HepG2 (cell line): ENCODE measurements around the gene ARHGEF12. TPM values are rescaled to one million over a fixed set of nuclear protein-coding genes. Genes with fewer than 3 reads are reported as not detected.
A peak's percentile ranks its signal among the peaks of the same experiment; 100 is the strongest.

ENCODE experiments used
- ARHGAP35 ChIP-seq: sonication (generic); formaldehyde crosslinking; IDR thresholded peaks from 2 replicates; pipeline ENCODE4 v1.9.0; 2022; ENCODE audit warnings: mild to moderate bottlenecking, inconsistent platforms, moderate library complexity, missing genetic modification reagents, borderline replicate concordance
- ATF1 ChIP-seq: IDR thresholded peaks from 2 replicates; pipeline ENCODE4 v1.6.1; 2016; ENCODE audit warnings: mild to moderate bottlenecking, control low read depth
- ELF4 ChIP-seq: sonication (generic); formaldehyde crosslinking; IDR thresholded peaks from 2 replicates; pipeline ENCODE4 v1.5.0; 2020; ENCODE audit warnings: missing genetic modification reagents, mild to moderate bottlenecking, moderate library complexity, borderline replicate concordance
- GTF2F1 ChIP-seq: fragments of 150-350 bp; IDR thresholded peaks from 2 replicates; pipeline ENCODE4 v1.6.1; 2014; ENCODE audit warnings: low read length
- HNRNPL ChIP-seq: fragments of 200-400 bp; formaldehyde crosslinking; IDR thresholded peaks from 2 replicates; pipeline ENCODE4 v1.6.1; 2017; ENCODE audit warnings: mild to moderate bottlenecking, low read depth, low read length
- HOXA5 ChIP-seq: sonication (generic); formaldehyde crosslinking; IDR thresholded peaks from 2 replicates; pipeline ENCODE4 v1.4.0; 2020; ENCODE audit warnings: missing genetic modification reagents
- KDM1A ChIP-seq: IDR thresholded peaks from 2 replicates; pipeline ENCODE4 v1.6.1; 2016; ENCODE audit warnings: missing compliant biosample characterization
- KDM2A ChIP-seq: sonication (generic); formaldehyde crosslinking; IDR thresholded peaks from 2 replicates; pipeline ENCODE4 v1.4.0; 2020; ENCODE audit warnings: low read depth, missing genetic modification reagents, borderline replicate concordance
- KDM5A ChIP-seq: fragments of 200-600 bp; sonication (generic); IDR thresholded peaks from 2 replicates; pipeline ENCODE4 v1.7.0; 2018; ENCODE audit warnings: antibody characterized with exemption, mild to moderate bottlenecking, low read length, borderline replicate concordance
- KLF6 ChIP-seq: IDR thresholded peaks from 2 replicates; pipeline ENCODE4 v1.8.0; 2016; ENCODE audit warnings: missing biosample characterization, missing genetic modification reagents
- MTA1 ChIP-seq: sonication (generic); formaldehyde crosslinking; IDR thresholded peaks from 2 replicates; pipeline ENCODE4 v1.4.0; 2020; ENCODE audit warnings: missing genetic modification reagents, mild to moderate bottlenecking, borderline replicate concordance
- PHF5A ChIP-seq: IDR thresholded peaks from one replicate; pipeline ENCODE4 v1.6.1; 2018; ENCODE audit warnings: low read depth, missing genetic modification reagents; ENCODE audit not compliant: unreplicated experiment
- PHF8 ChIP-seq: sonication (generic); formaldehyde crosslinking; IDR thresholded peaks from 2 replicates; pipeline ENCODE4 v1.5.0; 2020; ENCODE audit warnings: missing genetic modification reagents
- SP1 ChIP-seq, 2 experiments: fragments of 450-650 bp in 1 of 2; sonication (generic) in 1 of 2; formaldehyde crosslinking in 1 of 2; IDR thresholded peaks; 2 replicates each; pipeline versions ENCODE4 v1.4.0 to v1.6.1; 2016 to 2020; ENCODE audit warnings: missing genetic modification reagents in 1 of 2
- TCF12 ChIP-seq, 2 experiments: fragments of 450-650 bp in 1 of 2; sonication (generic) in 1 of 2; formaldehyde crosslinking in 1 of 2; IDR thresholded peaks; 2 replicates each; pipeline versions ENCODE4 v1.6.1 to v1.8.0; 2017 to 2022; ENCODE audit warnings: antibody characterized with exemption in 1 of 2, mild to moderate bottlenecking in 1 of 2, missing genetic modification reagents in 1 of 2, moderate library complexity in 1 of 2
- TGIF2 ChIP-seq: IDR thresholded peaks from 2 replicates; pipeline ENCODE4 v1.6.1; 2016; ENCODE audit warnings: control low read depth, missing compliant biosample characterization
- TOPORS ChIP-seq: sonication (generic); formaldehyde crosslinking; IDR thresholded peaks from 2 replicates; pipeline ENCODE4 v1.8.0; 2023; ENCODE audit warnings: mild to moderate bottlenecking, missing genetic modification reagents
- TP53 ChIP-seq: sonication (generic); formaldehyde crosslinking; conservative IDR thresholded peaks from 2 replicates; pipeline ENCODE4 v1.4.0; 2020; ENCODE audit warnings: missing genetic modification reagents
- XRCC5 ChIP-seq: fragments of 200-400 bp; formaldehyde crosslinking; optimal IDR thresholded peaks from 2 replicates; pipeline ENCODE3; 2017; ENCODE audit warnings: mild to moderate bottlenecking, low read length
- ZFP36L2 ChIP-seq: sonication (generic); formaldehyde crosslinking; IDR thresholded peaks from 2 replicates; pipeline ENCODE4 v1.4.0; 2020; ENCODE audit warnings: missing genetic modification reagents
- ZFY ChIP-seq: sonication (generic); formaldehyde crosslinking; IDR thresholded peaks from 2 replicates; pipeline ENCODE4 v1.4.0; 2020; ENCODE audit warnings: missing genetic modification reagents
- ZNF253 ChIP-seq: sonication (generic); formaldehyde crosslinking; IDR thresholded peaks from 2 replicates; pipeline ENCODE4 v1.8.0; 2022; ENCODE audit warnings: mild to moderate bottlenecking, missing genetic modification reagents, borderline replicate concordance
- ZNF496 ChIP-seq: sonication (generic); formaldehyde crosslinking; IDR thresholded peaks from 2 replicates; pipeline ENCODE4 v1.8.1; 2023; ENCODE audit warnings: mild to moderate bottlenecking, moderate library complexity, missing genetic modification reagents; ENCODE audit not compliant: insufficient replicate concordance
- ZNF777 ChIP-seq: sonication (generic); formaldehyde crosslinking; IDR thresholded peaks from 2 replicates; pipeline ENCODE4 v1.4.0; 2020; ENCODE audit warnings: missing genetic modification reagents
- ZSCAN21 ChIP-seq: sonication (generic); formaldehyde crosslinking; IDR thresholded peaks from 2 replicates; pipeline ENCODE4 v1.8.0; 2022; ENCODE audit warnings: mild to moderate bottlenecking, missing genetic modification reagents, moderate library complexity, borderline replicate concordance
- polyA plus RNA-seq, 8 experiments: library from polyadenylated mRNA; depleted of rRNA in 3 of 8; stranded (reverse) in 7 of 8; unstranded in 1 of 8; fragments of >200 nt; fragmentation: Illumina TruSeq in 4 of 8; extraction: Trizol in 4 of 8; gene quantifications; 2 replicates each; pipeline versions ENCODE4 v1.2.1 to v1.2.3, GENCODE V29; 2011 to 2016; ENCODE audit warnings: low read depth in 4 of 8, missing spikeins in 1 of 8, mixed read lengths in 1 of 8; ENCODE audit not compliant: insufficient read depth in 1 of 8
- total RNA-seq, 5 experiments: library from RNA; depleted of rRNA; stranded (reverse); fragments of >200 nt; fragmentation: Illumina TruSeq; extraction: Trizol; gene quantifications; 2 replicates each; pipeline ENCODE4 v1.2.3, GENCODE V29; 2016; ENCODE audit warnings: low read depth in 1 of 5
- TF ChIP-seq, protein P1 (sequence below): fragments of 450-650 bp; IDR thresholded peaks from 2 replicates; pipeline ENCODE4 v1.6.1; 2016
- TF ChIP-seq, protein P2 (sequence below): sonication (generic); formaldehyde crosslinking; IDR thresholded peaks from 2 replicates; pipeline ENCODE4 v1.9.0; 2021; ENCODE audit warnings: missing genetic modification reagents, mild to moderate bottlenecking, borderline replicate concordance
- TF ChIP-seq, protein P3 (sequence below): sonication (generic); formaldehyde crosslinking; IDR thresholded peaks from 2 replicates; pipeline ENCODE4 v1.5.0; 2020; ENCODE audit warnings: mild to moderate bottlenecking, low read depth, missing genetic modification reagents, borderline replicate concordance

The ARHGEF12 gene
- total and polyA plus RNA-seq, 2 of the 13 experiments (the other 11 are each of a cell fraction or from before 2014, with no cell fraction given): 17.9 to 54.4 TPM

DNA sequence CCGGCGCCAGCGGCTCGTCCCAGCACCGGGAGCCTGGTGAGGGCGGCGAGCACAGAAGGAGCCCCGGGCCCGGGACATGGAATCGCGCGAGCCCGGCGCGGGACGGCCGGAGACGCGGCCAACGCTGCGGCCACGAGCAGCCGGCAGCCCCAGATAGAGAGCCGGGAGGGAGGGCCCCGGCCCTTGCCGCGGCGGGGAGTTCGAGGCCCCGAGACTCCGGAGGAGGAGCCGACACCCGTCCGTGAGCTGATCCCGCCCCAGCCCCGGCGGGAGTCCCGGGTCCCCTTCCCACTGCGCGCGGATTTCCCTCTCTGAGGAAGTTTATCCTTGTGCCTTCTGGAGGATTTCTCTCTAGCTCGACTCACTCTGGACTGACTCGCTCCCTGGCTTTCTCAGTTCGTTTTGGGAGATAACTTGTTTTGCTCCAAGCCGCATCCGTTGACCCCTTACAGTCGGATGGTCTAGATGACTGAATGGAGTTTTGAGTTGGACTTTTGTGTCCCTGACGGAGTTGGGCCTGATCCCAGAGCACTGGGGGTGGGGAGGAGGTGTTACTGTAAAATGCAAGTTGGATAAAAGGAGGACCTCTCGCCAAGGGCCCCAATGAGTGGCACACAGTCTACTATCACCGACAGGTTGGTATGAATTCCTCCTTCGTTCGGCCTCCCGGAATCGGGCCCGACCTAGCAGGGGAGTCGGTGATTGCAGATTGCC lies 585 bp downstream of the ARHGEF12 start (continued):
- TF ChIP-seq, protein P1, sequence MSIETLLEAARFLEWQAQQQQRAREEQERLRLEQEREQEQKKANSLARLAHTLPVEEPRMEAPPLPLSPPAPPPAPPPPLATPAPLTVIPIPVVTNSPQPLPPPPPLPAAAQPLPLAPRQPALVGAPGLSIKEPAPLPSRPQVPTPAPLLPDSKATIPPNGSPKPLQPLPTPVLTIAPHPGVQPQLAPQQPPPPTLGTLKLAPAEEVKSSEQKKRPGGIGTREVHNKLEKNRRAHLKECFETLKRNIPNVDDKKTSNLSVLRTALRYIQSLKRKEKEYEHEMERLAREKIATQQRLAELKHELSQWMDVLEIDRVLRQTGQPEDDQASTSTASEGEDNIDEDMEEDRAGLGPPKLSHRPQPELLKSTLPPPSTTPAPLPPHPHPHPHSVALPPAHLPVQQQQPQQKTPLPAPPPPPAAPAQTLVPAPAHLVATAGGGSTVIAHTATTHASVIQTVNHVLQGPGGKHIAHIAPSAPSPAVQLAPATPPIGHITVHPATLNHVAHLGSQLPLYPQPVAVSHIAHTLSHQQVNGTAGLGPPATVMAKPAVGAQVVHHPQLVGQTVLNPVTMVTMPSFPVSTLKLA: no peak
- TF ChIP-seq ZNF777: 0 out of 2 replicates have a peak, but pooled peaks have one; percentile 28
- TF ChIP-seq XRCC5: no peak
- TF ChIP-seq ZNF496 (CRISPR knock-in tag): no peak
- no peak for TF ChIP-seq MTA1 (CRISPR knock-in tag)
- TF ChIP-seq ZFY (CRISPR knock-in tag): peak; percentile 85
- TF ChIP-seq, protein P2, sequence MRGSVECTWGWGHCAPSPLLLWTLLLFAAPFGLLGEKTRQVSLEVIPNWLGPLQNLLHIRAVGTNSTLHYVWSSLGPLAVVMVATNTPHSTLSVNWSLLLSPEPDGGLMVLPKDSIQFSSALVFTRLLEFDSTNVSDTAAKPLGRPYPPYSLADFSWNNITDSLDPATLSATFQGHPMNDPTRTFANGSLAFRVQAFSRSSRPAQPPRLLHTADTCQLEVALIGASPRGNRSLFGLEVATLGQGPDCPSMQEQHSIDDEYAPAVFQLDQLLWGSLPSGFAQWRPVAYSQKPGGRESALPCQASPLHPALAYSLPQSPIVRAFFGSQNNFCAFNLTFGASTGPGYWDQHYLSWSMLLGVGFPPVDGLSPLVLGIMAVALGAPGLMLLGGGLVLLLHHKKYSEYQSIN: no peak
- TF ChIP-seq KDM5A: no peak
- TF ChIP-seq HNRNPL: no peak
- no peak for TF ChIP-seq PHF5A (CRISPR knock-in tag)
- TF ChIP-seq ATF1: no peak
- TF ChIP-seq ZNF253 (CRISPR knock-in tag): no peak
- no peak for TF ChIP-seq TCF12 (IDR thresholded peaks at IDR 0.05)
- no peak for TF ChIP-seq TCF12 (CRISPR knock-in tag; IDR thresholded peaks at IDR 0.05)
- no peak for TF ChIP-seq TGIF2
- no peak for TF ChIP-seq ZFP36L2
- TF ChIP-seq ELF4 (CRISPR knock-in tag): 0 out of 2 replicates have a peak, but pooled peaks have one; percentile 14
- TF ChIP-seq TOPORS (CRISPR knock-in tag): no peak
- TF ChIP-seq KLF6: no peak
- TF ChIP-seq GTF2F1: no peak
- TF ChIP-seq, protein P3, sequence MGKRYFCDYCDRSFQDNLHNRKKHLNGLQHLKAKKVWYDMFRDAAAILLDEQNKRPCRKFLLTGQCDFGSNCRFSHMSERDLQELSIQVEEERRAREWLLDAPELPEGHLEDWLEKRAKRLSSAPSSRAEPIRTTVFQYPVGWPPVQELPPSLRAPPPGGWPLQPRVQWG (CRISPR knock-in tag): no peak
- no peak for TF ChIP-seq SP1 (IDR thresholded peaks at IDR 0.05)
- no peak for TF ChIP-seq SP1 (CRISPR knock-in tag; IDR thresholded peaks at IDR 0.05)
- no peak for TF ChIP-seq ARHGAP35 (CRISPR knock-in tag)
- no peak for TF ChIP-seq ZSCAN21
- no peak for TF ChIP-seq KDM2A (CRISPR knock-in tag)
- TF ChIP-seq PHF8: peak; percentile 4; the same call in 1 of the 2 replicates
- TF ChIP-seq HOXA5 (CRISPR knock-in tag): no peak
- no peak for TF ChIP-seq TP53 (CRISPR knock-in tag)
- TF ChIP-seq KDM1A (CRISPR knock-in tag): no peak
